ENCODE measurements around the gene PCDH15. TPM values are rescaled to one million over a fixed set of nuclear protein-coding genes. Genes with fewer than 3 reads are reported as not detected.

Gene PCDH15
- total RNA-seq, 1 experiment from 2014 or later = 0.61 TPM

- Histone ChIP-seq H3K9me3 (ENCODE audit: control insufficient read depth, low read depth, low read length) (no peaks in the 10 kb centered on the region), H2AK5ac (ENCODE audit: insufficient read length, low read length) (no peak overlapping the region), H3K27me3 (ENCODE audit: insufficient read depth, low read length) (no peaks in the 10 kb centered on the region), H3K4ac (ENCODE audit: low read depth, low read length) (no peak overlapping the region), H2BK12ac (ENCODE audit: insufficient read length, low read depth, low read length) (no peak overlapping the region), H2AFZ (ENCODE audit: low read length) (no peak overlapping the region), H3K79me2 (ENCODE audit: insufficient read depth, low read length) (no peaks in the 10 kb centered on the region), H3K23me2 (ENCODE audit: insufficient read length, low read depth, low read length, poor library complexity, severe bottlenecking) (no peaks in the 10 kb centered on the region), H3K14ac (ENCODE audit: insufficient read depth, low read length) (no peak overlapping the region), H3K9ac (ENCODE audit: extremely low read depth, insufficient read length, low read length) (no peak overlapping the region), H2BK20ac (ENCODE audit: low read depth, low read length, poor library complexity, severe bottlenecking) (no peak overlapping the region), H3K18ac (ENCODE audit: insufficient read length, low read depth, low read length) (no peak overlapping the region), H4K20me1 (ENCODE audit: control insufficient read depth, insufficient read depth, insufficient read length) (no peaks in the 10 kb centered on the region), H2BK5ac (ENCODE audit: insufficient read length, low read length) (no peak overlapping the region), H3K4me1 (ENCODE audit: insufficient read depth, low read length) (peaks cover 2% of the 10 kb centered on the region; the same call in 1 of the 2 replicates), H4K5ac (ENCODE audit: insufficient read length, low read depth, low read length) (no peak overlapping the region), H3K56ac (ENCODE audit: insufficient read length, low read depth, low read length) (no peak overlapping the region), H3K27ac (ENCODE audit: insufficient read length, low read depth, low read length) (no peak overlapping the region), H3K79me1 (ENCODE audit: insufficient read depth, low read depth, low read length, poor library complexity, severe bottlenecking) (no peaks in the 10 kb centered on the region), H3K23ac (ENCODE audit: insufficient read length, low read depth, low read length) (no peak overlapping the region), H2BK15ac (ENCODE audit: low read depth, low read length) (no peak overlapping the region), H4K91ac (ENCODE audit: insufficient read length, low read depth, low read length) (no peak overlapping the region), H3K4me2 (ENCODE audit: insufficient read depth, insufficient read length, low read length) (no peak overlapping the region), H2BK120ac (ENCODE audit: low read depth, low read length, poor library complexity, severe bottlenecking) (no peak overlapping the region), H3T11ph (ENCODE audit: low read length) (no peak overlapping the region), H4K8ac (replicated peaks; ENCODE audit: insufficient read length, low read depth, low read length) (no peak overlapping the region)
- DNase-seq = no peak
- Mint-ChIP-seq H3K27me3 (ENCODE audit: low read depth) (no peaks in the 10 kb centered on the region), H3K27ac (no peak overlapping the region), H3K9me3 (no peaks in the 10 kb centered on the region), H3K36me3 (ENCODE audit: insufficient read depth in 1 of 3, low read depth in 3 of 3) (no peaks in the 10 kb centered on the region), H3K4me1 (peaks cover 3 to 6% of the 10 kb centered on the region in 2 experiments; a peak in 3 of 4 replicates), H3K4me3 (no peak overlapping the region)
- WGBS (ENCODE audit: extremely low coverage, insufficient read length, low lambda C conversion rate) = no CpG with 5 or more reads among the region's 1 CpG
- no peak for TF ChIP-seq CTCF (conservative IDR thresholded peaks at IDR 0.05)
Measured at GRCh38 chr10:53903756-53904155, 897.3 kb downstream of the PCDH15 start.

Data from H9 (cell line).